Effector CD4-positive, alpha-beta T cell (primary cell): ENCODE measurements around the gene TM2D3.
"Not testable (repeated sequence)": the region's sequence is repeated elsewhere in the genome, so short reads cannot be mapped to it uniquely, and the experiment has no call there.

Experiments used
- DNase-seq: peaks from one replicate; pipeline ENCODE4 v3.0.0-alpha.2; 2020

The TM2D3 gene

DNA sequence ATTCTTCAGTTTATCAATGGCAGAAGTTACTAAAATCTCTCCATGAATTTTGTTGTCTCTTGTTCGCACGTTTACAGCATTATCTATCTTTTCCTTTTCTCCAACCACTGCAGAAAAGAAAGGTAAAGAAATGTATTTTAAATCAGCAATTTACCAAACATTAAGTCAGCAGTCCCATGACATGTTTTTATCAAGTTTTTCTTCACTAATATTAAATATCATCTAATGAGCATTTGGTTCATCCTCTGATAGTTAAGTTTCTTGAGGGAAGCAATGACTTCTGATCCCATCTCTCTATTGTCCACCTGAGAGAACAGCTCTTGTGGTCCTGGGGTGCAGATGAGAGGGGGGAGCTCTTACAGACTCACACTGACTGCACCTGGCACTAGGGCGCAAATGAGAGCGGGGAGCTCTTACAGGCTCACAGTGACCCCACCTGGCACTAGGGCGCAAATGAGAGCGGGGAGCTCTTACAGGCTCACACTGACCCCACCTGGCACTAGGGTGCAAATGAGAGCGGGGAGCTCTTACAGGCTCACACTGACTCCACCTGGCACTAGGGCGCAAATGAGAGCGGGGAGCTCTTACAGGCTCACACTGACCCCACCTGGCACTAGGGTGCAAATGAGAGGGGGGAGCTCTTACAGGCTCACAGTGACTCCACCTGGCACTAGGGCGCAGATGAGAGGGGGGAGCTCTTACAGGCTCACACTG lies 2.6 kb upstream of the TM2D3 start:
- DNase-seq, result not testable (repeated sequence)

DNA sequence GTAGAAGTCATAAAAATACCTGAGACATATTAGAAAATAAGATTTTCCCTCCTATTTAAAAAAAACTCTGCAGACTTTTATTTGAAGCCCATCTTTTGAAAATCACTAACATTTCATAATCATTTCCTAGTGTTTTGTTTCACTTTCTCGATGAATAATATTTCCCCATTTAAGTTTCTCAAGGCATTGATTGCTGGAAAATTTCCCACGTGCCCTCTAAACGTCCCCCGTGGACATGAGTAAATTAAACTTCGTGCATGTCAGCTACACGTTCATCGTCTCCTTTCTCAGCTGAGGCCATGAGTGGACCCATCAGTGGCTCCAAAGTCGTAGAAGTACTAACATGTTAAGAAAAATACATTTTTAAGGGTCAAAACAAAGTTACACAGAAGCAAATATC lies 2.0 kb upstream of the TM2D3 start:
- no peak for DNase-seq

DNA sequence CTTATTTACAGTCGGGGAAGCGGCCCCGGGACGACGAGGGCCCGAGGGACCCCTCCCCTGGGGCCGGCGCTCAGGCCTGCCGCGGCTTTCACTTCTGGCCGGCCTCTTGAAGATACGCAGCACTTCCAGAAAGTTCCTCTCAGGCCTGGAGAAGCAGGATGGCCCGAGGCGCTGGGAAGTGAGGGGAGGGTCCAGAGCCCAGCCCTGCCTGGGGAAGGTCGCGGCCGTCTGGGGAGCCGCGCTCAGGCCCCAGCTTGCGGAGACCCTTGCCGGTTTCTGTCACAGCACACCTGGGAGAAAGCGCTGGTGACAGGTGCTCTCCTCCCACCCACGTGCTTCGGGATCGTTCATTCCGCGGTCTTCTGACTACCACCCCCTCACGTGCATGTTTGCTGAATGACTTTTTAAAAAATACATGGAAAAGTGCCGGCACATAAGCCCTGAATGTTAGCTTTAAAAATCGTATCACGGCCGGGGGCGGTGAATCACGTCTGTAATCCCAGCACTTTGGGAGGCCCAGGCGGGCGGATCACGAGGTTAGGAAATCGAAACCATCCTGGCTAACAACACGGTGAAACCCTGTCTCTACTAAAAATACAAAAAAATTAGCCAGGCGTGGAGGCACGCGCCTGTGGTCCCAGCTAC lies 727 bp upstream of the TM2D3 start:
- no peak for DNase-seq

DNA sequence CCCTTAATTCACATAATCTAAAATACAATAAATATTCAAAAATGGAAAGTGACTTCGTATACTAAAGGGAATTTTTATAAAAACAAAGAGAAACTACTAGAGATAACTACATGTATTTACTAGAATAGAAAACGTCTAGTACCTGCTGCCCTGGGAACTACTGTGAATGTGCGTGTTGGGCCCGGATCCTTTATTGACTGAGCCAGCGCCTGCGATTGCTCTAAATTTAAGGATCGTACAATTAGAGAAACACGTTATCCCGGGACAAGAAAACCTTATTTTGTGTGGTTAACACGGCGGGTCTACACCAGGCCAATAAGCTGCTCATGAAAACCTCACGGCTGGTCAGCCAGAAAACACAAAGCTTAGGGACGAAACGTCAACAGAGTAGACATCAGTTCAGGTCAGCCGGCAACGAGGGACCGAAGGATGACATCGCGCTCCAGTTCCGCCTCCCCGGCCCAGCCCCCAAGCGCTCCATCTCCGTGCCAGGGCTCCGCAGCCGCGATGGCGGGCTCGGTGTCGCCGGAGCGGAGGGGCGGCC lies 555 bp downstream of the TM2D3 start:
- DNase-seq, result no peak

DNA sequence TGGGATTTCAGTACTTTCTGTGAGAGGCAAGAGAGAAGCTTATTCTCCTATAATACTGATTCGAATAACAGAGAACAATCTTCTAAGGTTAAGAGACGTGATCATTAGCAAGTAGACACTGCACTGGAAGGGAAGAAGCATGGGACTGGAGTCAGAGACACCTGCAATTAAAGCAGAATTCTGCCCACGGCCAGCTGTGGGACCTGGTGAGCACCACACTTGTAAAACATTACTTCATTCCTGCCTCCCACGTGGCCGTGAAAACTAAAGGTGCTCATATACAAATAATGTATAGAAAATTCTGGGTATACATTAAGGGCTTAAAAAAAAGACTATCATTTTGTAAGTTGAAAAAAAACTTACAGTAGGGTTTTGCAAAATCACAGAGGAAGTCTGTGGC lies 2.0 kb downstream of the TM2D3 start:
- no peak for DNase-seq

DNA sequence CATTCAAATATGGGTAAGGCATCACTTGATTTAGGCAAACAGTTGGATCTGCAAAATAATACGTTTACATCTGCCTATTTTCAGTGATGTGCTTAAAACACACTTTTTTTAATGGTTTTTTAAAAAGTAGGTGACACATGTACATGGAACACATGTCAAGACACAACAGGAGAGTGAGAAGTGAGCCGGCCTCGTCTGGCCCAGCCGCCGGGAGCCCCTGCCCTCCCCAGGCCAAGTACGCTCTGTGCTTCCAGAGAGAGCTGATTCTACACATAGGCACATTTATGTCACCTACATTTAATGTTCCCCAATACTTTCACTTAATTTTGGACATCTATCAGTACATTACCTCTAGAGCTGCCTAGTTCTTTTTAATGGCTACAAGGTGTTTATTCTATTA lies 3.8 kb downstream of the TM2D3 start:
- DNase-seq, result no peak

DNA sequence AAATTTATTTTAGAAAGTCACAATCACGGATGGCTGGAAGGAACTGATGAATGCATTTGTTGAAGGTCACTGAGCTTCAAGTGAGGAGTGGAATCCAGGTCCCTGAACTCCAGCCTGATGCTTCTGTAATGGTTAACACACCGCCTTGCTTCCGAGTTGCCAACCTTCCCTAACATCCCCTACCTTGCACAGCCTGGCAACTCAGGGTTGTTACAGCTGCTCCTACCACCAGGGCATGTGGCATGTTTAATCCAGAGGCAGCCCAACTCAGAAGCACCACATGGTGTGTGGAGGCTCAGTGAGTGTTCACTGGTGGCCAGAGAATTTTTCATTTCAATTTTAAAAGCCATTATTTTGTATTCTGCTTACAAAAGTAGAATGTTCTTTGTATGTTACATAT lies 4.9 kb downstream of the TM2D3 start:
- DNase-seq, result no peak

DNA sequence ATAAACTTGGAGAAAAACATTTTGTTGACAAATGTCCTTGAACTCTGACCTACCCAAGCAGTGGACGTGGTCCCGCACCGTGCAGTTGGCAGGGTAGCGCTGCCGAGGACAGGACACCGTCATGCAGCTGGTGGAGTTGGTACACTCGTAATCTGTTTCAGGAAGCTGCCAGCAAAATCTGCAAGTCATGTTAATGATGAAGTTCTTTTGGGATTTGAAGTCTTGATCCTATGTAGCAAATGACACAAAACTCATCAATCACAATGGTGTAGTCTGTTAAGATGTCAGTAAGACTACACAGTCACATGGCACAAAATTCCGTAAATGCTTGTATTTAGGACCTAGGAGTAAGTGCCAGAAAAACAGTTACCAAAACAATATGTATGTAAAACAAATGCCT lies 5.5 kb downstream of the TM2D3 start:
- DNase-seq, result no peak

DNA sequence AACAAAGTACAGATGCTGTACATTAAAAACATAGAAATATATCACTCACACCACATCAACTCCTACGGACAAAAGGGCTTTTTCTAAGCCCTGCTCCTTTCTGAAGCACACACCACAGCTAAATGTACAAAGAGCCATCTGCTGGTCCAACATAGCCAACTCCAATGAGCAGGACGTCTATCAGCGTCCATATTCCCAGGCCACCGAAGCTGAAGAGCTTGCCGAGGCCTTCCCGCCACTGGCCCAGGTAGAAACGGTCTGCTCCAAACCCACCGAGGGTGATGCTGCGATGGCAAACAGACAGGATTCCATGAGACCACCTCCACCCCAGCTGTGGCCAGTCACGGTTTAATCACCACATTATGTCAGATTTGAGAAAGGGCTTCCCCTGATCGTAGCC lies 9.8 kb downstream of the TM2D3 start:
- no peak for DNase-seq

DNA sequence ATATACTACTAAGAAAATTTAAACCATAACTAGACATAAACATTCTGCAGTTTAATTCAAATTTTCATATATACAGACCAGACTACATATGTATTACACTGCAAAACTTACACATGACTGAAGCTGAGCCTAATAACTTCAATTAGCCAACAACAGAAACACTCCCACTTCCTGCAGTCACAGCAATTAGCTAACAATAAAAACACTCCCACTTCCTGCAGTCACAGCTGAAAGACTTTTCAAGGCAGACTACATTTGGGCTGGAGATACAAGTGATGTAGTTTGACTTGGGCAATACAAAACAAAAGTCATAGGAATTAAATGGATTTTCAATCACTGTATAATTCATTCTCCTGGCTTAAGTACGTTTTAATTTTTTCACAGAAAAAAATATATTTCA lies 10.3 kb downstream of the TM2D3 start:
- peak; percentile 27 for DNase-seq

DNA sequence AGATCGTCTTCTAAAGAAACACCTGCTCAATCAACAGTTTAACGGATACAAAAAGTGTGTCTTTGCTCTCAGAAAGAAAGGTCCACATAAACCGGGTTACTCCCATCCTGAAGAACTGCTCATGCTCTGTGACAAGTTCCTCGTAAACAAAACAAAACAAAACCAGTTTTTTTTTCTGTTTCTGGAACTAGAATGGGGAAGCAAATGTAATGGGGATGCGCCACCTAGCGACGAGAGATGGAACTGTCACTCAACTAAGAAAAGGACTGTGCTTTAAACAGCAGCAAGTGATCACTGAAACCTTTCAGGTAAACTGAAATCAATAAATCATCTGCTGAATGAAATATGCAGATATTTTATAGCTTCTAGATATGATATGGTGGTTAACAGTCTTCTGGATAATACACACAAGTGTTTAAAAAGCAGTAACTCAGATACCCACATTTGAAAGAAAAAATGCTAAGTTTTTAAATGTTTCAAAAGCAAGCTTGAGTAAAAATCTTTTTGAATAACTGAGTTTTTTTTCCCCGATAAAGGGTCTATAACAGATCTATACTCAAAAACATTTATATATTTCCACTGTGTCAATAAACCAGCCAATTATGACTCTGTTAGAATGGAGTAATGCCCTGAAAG lies 10.9 kb downstream of the TM2D3 start:
- peak; percentile 69 for DNase-seq

DNA sequence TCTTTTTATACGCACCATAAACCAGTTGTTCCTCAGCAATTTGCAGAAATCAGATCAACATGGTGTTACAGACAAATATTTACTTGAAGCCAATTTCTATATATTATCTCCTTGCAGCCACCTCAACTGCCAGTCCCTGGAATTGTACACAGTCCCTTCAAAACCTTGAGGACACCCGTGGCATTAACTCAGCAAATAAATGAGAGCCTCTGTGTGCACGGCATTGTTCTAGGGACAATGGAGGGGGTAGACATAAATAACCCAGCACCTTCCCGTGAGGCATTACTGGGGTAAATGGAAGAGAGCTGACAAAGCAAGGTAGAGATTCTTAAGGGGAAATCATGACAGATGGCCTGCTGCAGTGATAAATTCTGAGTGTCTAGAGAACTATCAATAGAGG lies 12.5 kb downstream of the TM2D3 start:
- DNase-seq, result no peak

DNA sequence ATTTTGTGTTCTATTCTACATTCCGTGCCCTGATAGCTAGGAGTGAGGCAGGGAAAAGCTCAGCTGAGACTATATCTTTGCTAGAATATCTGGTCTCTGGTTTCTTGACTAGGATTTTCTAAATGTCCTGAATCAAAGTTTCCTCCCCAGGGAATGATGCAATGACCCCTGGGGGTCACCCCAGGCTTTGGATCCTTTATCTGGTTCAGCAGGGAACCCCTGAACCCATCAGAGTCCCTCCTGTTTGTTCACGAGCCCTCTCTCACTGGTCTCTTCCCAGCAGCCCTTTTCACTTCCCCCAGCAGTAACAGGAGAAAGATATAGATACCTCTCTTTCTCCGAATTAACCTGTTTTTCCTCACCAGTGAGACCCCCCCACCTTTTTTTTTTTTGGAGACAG lies 14.3 kb downstream of the TM2D3 start:
- DNase-seq, result no peak

DNA sequence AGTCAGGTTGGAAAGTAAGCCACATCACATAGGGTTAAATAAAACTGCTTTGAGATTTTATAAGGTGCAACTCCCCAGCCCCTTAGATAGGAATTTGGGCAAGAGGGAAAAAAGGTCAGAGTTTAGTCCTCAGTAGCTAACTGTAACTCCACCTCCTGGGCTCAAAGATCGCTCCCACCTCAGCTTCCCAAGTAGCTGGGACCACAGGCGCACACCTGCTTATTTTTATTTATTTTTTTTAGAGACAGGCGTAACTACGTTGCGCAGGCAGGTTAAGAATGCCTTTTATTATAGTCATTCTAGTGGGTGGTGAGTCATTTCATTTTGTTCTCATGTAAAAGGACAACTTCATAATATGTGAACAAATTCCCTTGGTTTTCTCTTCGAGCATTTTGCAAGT lies 14.7 kb downstream of the TM2D3 start:
- DNase-seq, result no peak

DNA sequence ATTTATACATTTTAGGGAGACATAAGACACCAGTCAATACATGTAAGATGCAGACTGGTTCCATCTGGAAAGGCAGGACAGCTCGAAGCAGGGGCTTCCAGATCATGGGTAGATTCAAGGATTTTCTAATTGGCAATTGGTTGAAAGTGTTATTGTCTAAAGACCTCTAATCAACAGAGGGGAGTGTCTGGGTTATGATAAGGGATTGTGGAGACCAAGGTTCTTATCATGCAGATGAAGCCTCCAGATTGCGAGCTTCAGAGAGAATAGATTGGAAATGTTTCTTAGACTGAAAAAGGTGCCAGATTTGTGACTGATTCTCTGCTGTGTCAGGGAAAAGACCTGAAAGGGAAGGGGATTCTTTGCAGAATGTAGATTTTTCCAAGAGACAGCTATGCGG lies 15.1 kb downstream of the TM2D3 start:
- DNase-seq, result no peak

DNA sequence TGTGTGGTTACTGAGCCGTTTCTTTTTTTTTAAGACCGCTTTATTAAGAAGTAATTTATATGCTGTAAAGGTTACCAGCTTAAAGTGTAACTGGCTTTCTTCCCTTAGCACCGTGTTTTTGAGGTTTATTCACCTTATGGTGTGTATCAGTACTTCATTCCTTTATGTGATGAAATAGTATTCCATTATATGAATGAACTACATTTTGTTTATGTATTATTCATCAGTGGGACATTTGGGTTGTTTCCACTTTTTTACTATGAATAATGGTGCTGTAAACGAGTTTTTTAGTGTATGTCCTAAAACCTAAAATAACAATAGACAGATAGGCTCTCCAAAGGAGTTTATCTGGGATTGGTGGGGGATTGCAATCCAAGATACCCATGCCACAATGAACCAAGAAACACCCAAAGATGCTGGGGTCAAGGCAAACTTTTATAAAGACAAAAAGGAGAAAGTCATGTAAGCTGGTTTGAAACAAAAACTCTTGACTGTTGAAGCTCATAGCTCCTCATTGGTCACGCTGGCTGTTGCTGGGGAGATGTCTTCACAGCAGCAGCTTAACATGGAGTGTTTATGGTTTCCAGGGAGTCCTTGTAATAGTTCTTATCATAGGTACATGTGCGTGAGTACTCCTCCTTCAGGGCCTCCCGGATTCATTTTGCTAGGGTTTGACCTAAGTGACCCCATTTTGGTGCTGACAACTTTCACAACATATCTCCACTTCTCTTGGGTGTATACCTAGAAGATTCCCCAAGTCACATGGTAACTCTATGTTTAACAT lies 16.0 kb downstream of the TM2D3 start:
- DNase-seq, result no peak

DNA sequence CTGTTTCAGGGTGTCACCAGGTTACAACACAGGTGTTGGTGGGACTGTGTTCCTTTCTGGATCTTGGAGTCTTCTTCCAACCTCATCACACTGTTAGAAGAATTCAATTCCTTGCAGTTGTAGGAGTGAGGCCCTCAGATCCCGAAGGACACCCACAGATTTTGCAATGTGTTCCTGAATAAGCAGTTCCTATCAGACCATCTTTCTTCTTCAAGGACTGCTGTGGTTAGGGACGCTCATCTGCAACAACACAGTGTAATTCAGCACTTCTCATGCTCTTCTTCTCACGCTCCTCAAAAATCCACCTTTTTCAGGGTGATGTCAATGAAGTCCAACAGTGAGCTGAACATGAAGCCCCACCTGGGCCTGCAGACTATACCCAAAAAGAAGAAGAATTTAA lies 18.8 kb downstream of the TM2D3 start:
- no peak for DNase-seq

DNA sequence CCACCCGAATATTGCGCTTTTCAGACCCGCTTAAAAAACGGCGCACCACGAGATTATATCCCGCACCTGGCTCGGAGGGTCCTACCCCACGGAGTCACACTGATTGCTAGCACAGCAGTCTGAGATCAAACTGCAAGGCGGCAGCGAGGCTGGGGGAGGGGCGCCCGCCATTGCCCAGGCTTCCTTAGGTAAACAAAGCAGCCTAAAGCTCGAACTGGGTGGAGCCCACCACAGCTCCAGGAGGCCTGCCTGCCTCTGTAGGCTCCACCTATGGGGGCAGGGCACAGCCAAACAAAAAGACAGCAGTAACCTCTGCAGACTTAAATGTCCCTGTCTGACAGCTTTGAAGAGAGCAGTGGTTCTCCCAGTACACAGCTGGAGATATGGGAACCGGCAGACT lies 25.5 kb downstream of the TM2D3 start:
- not testable (repeated sequence) for DNase-seq

DNA sequence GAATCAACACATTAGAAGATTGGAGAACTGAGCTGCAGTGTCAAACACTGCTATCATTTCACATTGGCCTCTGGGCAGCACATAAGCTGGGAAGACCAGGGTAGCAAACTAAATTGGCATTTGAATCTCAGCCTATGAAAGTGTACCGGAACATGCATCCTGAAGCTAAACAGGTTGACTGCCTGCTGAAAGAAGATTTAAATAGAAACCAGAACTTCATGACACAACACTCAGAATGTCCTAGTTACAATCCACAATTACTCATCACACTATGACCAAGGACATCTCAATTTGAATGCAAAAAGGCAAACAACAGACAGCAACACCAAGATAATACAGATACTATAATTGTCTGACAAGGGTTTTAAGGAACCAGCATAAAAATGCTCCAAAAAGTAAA lies 26.2 kb downstream of the TM2D3 start:
- DNase-seq, result no peak

DNA sequence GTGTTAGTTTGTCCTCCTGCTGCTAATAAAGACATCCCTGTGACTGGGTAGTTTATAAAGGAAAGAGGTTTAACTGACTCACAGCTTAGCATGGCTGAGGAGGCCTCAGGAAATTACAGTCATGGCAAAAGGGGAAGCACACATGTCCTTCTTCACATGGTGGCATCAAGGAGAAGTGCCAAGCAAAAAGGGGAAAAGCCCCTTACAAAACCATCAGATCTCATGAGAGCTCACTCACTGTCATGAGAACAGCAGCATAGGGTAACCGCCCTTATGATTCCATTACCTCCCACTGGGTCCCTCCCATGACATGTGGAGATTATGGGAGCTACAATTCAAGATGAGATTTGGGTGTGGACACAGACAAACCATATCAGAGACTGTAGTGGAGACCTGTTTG lies 27.0 kb downstream of the TM2D3 start:
- DNase-seq, result no peak

DNA sequence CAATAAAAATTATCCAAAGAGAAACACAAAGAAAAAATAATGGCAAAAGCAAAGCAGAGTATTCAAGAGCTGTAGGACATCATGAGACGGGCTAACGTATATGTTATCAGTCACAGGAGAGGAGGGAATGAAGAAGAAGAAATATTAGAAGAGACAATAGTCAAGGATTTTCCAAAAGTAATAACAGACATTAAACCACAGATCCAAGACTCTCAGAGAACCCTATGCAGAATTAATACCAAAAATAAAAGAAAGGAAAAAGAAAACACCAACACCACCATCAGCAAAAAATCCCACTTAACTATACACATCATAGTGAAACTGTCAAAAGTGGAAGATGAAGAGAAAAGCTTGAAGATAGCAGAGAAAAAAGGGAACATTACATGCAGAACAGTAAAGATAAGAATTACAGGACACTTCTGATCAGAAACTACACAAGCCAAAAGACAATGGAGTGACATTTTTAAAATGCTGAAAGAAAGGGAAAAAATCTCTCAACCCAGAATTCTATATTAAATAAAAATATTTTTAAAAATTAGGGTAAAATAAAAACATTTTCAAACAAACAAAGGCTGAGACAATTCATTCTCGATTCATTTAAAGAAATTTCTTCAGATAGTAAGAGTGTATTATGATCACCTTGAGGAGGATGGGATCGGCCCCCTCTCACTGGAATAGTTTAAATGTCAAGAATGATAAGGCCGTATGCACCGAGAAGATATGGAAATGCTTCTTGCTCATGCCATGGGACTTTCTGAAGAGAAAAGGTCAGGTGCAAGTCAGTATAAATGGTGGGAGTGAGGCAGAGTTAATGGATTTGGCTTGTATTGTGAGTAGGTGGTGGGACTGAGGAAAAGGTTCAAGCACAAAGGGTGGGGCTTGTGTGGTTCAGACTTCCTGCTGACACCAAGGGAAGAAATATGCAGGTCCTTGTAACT lies 28.5 kb downstream of the TM2D3 start:
- DNase-seq, result no peak

DNA sequence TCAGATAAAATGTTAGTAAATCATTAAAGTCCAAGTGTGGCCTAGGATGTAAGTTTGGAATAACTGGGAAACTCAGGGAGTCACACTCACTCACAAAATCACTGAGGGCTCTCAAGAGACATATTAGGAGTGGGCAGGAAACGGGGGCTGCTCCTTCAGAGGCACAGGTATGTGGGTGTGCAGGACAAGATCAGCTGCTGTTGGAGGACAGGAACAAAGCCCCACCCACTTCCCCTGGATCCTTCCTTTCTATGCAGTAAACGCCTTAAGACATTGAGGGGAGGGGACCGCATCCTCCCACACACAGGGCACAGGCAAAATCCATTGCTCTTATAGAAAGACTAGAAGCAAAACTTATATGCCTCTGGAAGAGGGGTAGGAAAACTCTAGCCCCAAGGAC lies 30.2 kb downstream of the TM2D3 start:
- DNase-seq, result no peak
